WI38 (cell line): Measurements from ENCODE around the gene NPHP4.
"Not testable (repeated sequence)": the region's sequence is repeated elsewhere in the genome, so short reads cannot be mapped to it uniquely, and the experiment has no call there.

Source experiments
- H3K4me3 ChIP-seq: 2 replicates; pipeline ENCODE4 v1.5.1; 2011; ENCODE audit warnings: low read depth, mild to moderate bottlenecking, control low read depth, low read length
- TF ChIP-seq, protein P1 (sequence below): IDR thresholded peaks from 2 replicates; pipeline ENCODE4 v1.5.1; 2012; ENCODE audit warnings: low read depth, mild to moderate bottlenecking, control low read depth, low read length

NPHP4 gene

DNA sequence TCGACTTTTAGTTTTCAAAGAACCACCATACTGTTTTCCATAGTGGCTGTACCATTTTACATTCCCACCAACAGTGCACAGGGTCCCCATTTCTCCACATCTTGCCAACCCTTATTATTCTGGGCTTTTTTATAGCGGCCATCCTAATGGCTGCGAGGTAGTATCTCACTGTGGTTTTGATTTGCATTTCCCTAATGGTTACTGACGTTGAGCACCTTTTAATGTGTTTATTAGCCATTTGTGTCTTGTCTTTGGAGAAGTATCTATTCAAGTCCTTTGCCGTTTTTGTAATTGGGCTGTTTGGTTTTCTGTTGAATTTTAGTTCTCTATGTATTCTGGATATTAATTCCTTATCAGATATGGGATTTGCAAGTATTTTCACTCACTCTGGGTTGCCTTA, 31.1 kb upstream of the NPHP4 start:
- TF ChIP-seq, protein P1, sequence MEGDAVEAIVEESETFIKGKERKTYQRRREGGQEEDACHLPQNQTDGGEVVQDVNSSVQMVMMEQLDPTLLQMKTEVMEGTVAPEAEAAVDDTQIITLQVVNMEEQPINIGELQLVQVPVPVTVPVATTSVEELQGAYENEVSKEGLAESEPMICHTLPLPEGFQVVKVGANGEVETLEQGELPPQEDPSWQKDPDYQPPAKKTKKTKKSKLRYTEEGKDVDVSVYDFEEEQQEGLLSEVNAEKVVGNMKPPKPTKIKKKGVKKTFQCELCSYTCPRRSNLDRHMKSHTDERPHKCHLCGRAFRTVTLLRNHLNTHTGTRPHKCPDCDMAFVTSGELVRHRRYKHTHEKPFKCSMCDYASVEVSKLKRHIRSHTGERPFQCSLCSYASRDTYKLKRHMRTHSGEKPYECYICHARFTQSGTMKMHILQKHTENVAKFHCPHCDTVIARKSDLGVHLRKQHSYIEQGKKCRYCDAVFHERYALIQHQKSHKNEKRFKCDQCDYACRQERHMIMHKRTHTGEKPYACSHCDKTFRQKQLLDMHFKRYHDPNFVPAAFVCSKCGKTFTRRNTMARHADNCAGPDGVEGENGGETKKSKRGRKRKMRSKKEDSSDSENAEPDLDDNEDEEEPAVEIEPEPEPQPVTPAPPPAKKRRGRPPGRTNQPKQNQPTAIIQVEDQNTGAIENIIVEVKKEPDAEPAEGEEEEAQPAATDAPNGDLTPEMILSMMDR: no peak
- H3K4me3 ChIP-seq: no peak overlapping the region

DNA sequence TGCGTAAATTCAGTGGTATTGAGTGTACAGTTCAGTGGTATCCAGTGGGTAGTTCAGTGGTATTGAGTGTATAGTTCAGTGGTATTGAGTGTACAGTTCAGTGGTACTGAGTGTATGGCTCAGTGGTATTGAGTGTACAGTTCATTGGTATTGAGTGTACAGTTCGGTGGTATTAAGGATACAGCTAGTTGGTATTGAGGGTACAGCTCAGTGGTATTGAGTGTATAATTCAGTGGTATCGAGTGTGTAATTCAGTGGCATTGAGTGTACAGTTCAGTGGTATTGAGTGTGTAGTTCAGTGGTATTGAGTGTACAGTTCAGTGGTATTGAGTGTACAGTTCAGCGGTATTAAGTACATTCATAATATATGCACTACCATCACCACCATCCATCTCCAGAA, 30.0 kb upstream of the NPHP4 start:
- TF ChIP-seq, protein P1: no peak

DNA sequence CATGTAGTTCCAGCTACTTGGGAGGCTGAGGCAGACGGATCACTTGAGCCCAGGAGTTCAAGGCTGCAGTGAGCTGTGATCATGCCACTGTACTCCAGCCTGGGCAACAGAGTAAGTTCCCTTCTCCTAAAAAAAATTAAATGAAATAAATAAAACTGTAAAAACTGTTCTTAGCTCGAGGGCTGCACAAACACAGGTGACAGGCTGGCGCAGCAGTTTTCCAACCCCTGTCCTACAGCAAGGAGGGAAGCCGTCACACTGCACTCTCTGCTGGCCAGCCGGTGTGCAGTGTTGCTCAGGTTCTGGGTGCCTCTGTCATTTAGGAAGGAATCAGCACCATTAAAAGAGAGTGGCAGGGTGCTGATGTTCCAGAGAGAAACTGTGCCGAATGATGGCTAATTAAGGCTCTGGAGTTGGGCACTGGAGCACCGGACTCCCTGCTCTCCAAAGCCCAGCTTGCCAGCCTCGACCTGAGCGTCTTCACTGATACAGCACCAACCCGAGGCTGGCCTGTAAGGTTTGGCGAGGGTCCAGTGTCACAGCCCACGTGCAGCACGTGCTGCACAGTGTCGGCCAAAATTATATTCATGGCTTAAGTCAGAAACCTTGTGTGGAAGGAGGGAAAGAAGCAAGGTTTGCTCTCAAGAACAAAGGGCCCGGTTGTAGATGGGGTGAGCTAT, 27.1 kb upstream of the NPHP4 start:
- TF ChIP-seq, protein P1: no peak
- H3K4me3 ChIP-seq: no peak overlapping the region

More for the DNA sequence above, 30.0 kb upstream of the NPHP4 start:
- H3K4me3 ChIP-seq: no peak overlapping the region

DNA sequence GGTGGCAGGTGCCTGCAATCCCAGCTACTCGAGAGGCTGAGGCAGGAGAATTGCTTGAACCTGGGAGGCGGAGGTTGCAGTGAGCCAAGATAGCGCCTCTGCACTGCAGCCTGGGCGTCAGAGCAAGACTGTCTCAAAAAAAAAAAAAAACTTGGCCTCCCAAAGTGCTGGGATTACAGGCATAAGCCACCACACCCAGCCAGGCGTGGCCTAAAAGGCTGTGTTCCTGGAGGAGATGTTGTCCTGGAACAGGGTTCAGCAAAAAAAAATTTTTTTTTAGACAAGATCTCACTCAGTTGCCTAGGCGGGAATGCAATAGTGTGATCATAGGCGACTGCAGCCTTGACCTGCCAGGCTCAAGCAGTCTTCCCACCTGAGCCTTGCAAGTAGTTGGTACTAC, 25.4 kb upstream of the NPHP4 start:
- H3K4me3 ChIP-seq: not testable (repeated sequence)

DNA sequence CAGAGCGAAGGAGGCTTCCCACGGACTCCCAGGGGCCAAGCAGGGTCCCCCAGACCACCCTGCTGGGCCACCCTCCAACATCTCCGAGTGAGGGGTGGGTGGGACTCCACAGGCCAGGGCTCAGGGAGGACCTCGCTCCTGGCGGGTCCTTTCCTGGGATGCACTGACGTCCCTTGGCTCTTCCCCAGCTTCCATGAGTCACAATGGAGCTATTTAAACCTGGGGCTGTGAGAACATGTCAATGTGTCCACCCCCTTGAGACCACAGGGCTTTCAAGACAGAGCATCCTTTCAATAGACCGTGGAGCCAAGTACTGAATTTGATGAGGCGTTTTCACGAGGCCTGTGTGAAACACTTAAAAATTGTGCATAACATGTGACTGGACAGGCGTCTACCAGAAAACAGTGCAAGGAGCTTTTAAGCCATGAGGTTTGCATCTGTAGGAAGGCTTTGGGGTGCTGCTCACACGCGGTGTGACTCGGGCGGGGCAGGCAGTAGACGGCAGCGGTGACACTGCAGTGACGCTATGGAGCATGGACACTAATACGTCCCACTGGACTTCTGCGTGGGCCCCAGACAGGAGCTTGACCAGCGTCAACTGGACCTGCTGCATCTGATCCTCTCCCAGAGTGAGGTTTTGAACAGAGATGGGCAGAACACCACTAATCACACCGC, 24.1 kb upstream of the NPHP4 start:
- TF ChIP-seq, protein P1: no peak
- H3K4me3 ChIP-seq: no peak overlapping the region

DNA sequence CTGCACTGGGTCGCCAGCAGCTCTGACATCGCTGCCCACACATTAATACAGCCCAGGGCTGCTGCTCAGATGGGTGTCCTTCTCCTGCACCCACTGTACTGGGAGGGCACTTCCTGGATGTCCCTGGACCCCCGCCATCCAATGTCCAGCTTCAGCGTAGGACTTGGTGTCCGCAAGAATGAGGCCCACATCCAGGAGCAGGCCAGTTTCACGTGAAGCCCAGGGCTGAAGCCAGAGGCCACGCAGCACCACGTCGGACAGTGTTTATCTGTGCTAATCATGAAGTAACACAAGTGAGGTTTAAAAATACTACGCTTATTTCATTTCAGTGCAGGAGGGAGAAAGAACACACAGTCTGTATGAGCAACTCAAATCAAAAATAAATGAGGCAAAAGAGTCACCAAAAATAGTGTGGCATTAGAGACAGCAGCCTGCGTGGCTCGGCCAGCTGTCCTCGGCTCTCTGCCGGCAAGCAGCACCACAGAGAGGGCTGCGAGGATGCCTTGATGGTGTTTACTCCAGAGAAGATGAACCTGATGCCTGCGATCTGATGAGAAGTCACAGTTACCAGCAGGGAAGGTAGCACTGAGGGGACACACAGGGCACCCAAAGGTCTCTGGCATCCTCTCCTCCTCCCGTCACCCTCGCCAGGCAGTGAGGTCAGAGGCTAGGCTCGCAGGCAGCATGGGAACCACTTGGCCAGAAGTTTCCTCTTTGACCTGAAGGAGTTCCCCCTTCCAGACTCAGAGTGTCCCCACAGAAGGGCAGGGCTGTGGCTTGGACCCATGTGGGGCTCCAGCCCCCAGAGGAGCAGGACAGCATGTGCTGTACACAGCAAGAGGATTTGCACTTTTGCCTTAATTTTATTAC, 22.1 kb upstream of the NPHP4 start:
- no peak overlapping the region for H3K4me3 ChIP-seq
- TF ChIP-seq, protein P1: no peak

DNA sequence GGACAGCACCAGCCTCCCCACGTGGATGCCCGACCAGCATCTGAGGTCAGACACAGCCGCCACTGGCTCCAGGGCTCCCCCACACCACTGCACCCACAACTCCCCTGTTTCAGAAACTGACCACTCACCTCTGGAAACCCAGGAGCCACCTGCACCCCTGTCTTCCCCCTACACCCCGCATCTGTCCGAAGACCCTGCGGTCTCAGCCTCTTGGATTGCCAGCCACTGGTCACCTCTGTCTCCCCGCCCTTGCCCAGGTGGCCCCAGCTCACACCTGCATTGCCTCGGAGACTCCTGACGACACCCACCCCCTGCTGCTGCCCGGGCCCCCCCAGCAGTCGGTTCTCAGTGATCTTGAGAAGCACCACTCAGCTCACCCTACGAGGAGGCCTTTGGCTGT, 21.3 kb upstream of the NPHP4 start:
- no peak overlapping the region for H3K4me3 ChIP-seq
- TF ChIP-seq, protein P1: no peak
